ENCODE data around the gene LHX6. TPM values are rescaled to one million over a fixed set of nuclear protein-coding genes. Genes with fewer than 3 reads are reported as not detected.

Gene LHX6
- total RNA-seq, 1 experiment from 2014 or later = 11.1 TPM

DNA sequence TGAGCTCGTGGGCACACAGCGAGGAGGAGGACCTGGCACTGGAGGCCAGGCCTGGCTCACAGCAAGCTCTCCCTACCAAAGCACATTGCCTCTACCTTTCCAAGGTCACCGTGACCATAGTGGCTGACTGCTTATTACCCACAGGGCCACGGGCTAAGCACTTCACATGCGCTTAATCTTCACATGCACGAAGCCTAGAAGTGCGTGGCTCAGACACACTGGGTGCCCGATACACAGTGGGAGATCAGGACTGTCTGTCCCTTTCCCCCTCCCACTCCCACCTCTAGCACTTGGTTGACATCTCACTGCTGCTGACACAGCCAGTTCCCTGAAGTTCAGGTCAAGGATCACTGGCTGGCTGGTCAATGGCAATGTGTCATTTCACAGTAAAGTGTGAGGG lies 23.6 kb downstream of the LHX6 start:
- H3K9ac ChIP-seq (ENCODE audit: low read length) = no peak overlapping the region
- no peaks in the 10 kb centered on the region for H4K20me1 ChIP-seq (ENCODE audit: low read length)
- H3K27ac ChIP-seq (ENCODE audit: low read length) = no peak overlapping the region
- ATAC-seq (no peak), DNase-seq (no peak)
- H2AFZ ChIP-seq (ENCODE audit: low read length) = no peak overlapping the region
- POLR2A ChIA-PET (ENCODE audit: unreplicated experiment) = no interaction called here
- H3K9me2 ChIP-seq (replicated peaks; ENCODE audit: low read length) = no peaks in the 10 kb centered on the region
- CTCF ChIA-PET = no interaction called here
- H3K4me3 ChIP-seq (ENCODE audit: low read length) = no peak overlapping the region
- no TSS peak for BruUV-seq (replicated peaks)
- no peaks in the 10 kb centered on the region for H3K9me3 ChIP-seq (ENCODE audit: low read length)
- H3K4me1 ChIP-seq (ENCODE audit: insufficient read depth, low read length) = no peaks in the 10 kb centered on the region
- no peak overlapping the region for H3K4me2 ChIP-seq (ENCODE audit: low read length)
- H3K27me3 ChIP-seq (ENCODE audit: low read length) = no peaks in the 10 kb centered on the region
- no peaks in the 10 kb centered on the region for H3K79me2 ChIP-seq (ENCODE audit: low read length)
- TF ChIP-seq EZH2phosphoT487 (IDR thresholded peaks at IDR 0.05; ENCODE audit: borderline replicate concordance, low read length) = no peak
- TF ChIP-seq, protein P1, sequence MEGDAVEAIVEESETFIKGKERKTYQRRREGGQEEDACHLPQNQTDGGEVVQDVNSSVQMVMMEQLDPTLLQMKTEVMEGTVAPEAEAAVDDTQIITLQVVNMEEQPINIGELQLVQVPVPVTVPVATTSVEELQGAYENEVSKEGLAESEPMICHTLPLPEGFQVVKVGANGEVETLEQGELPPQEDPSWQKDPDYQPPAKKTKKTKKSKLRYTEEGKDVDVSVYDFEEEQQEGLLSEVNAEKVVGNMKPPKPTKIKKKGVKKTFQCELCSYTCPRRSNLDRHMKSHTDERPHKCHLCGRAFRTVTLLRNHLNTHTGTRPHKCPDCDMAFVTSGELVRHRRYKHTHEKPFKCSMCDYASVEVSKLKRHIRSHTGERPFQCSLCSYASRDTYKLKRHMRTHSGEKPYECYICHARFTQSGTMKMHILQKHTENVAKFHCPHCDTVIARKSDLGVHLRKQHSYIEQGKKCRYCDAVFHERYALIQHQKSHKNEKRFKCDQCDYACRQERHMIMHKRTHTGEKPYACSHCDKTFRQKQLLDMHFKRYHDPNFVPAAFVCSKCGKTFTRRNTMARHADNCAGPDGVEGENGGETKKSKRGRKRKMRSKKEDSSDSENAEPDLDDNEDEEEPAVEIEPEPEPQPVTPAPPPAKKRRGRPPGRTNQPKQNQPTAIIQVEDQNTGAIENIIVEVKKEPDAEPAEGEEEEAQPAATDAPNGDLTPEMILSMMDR (conservative IDR thresholded peaks at IDR 0.05; ENCODE audit: low read depth, low read length) = no peak
- no peak for TF ChIP-seq EZH2 (IDR thresholded peaks at IDR 0.05; ENCODE audit: low read length, unreplicated experiment)
- H3F3A ChIP-seq (ENCODE audit: low read length, unreplicated experiment) = no peaks in the 10 kb centered on the region
- intact Hi-C loops (cut with micrococcal nuclease) = no loop called here
- H3K36me3 ChIP-seq (ENCODE audit: low read depth, low read length) = no peaks in the 10 kb centered on the region

DNA sequence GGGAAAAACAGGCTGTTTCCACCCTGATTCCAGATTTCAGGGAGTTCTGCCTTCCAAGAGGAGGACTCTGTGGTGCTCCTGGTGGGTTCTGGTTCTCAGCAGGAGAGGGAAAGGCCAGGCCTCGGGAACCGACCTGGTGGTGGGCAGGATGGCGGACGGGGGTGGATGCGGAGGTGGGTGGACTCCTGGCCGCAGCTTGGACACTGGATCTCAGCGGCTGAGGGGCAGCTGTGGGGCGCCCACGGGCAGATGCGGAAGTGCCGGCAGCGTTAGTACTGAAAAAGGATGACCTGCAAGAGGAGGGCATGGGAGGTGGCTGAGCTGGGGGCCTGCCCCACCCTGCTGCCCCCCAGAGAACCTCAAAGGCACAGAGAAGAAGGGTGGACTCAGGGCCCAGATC lies 24.3 kb downstream of the LHX6 start:
- no peak overlapping the region for H3K4me2 ChIP-seq (ENCODE audit: low read length)
- ChIA-PET CTCF (no interaction called here), POLR2A (ENCODE audit: unreplicated experiment) (no interaction called here)
- DNase-seq (no peak), ATAC-seq (no peak)
- no peaks in the 10 kb centered on the region for H3K27me3 ChIP-seq (ENCODE audit: low read length)
- TF ChIP-seq EZH2 (IDR thresholded peaks at IDR 0.05; ENCODE audit: low read length, unreplicated experiment) = no peak
- H4K20me1 ChIP-seq (ENCODE audit: low read length) = no peaks in the 10 kb centered on the region
- no peak overlapping the region for H2AFZ ChIP-seq (ENCODE audit: low read length)
- no peak overlapping the region for H3K9ac ChIP-seq (ENCODE audit: low read length)
- intact Hi-C loops (cut with micrococcal nuclease) = no loop called here
- H3K79me2 ChIP-seq (ENCODE audit: low read length) = no peaks in the 10 kb centered on the region
- H3K27ac ChIP-seq (ENCODE audit: low read length) = no peak overlapping the region
- BruUV-seq (replicated peaks) = no TSS peak
- H3K36me3 ChIP-seq (ENCODE audit: low read depth, low read length) = no peaks in the 10 kb centered on the region
- no peaks in the 10 kb centered on the region for H3K9me2 ChIP-seq (replicated peaks; ENCODE audit: low read length)
- H3K4me1 ChIP-seq (ENCODE audit: insufficient read depth, low read length) = no peaks in the 10 kb centered on the region
- H3K9me3 ChIP-seq (ENCODE audit: low read length) = no peaks in the 10 kb centered on the region
- no peaks in the 10 kb centered on the region for H3F3A ChIP-seq (ENCODE audit: low read length, unreplicated experiment)
- H3K4me3 ChIP-seq (ENCODE audit: low read length) = no peak overlapping the region

DNA sequence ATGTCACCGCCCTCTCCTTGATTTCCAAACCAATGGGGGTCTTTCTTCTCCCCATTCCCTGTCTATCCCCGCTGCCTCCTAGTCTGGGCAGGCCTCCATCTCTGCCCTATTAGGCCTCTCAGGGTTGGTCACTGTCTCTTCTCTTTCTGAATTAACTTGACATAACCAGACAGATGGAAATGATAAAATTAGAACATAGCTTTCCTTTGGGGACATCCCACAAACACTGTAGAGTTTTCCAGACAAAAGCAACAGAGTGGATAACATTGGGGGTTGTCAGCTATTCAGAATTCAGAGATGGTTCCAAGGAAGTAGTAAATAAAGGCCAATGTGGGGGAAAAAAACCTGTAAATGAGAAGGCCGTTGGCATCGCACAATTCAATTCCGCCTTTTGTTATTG lies 24.7 kb downstream of the LHX6 start:
- H3K4me2 ChIP-seq (ENCODE audit: low read length) = no peak overlapping the region
- H3K4me3 ChIP-seq (ENCODE audit: low read length) = no peak overlapping the region
- POLR2A ChIA-PET (ENCODE audit: unreplicated experiment) = no interaction called here
- H3K4me1 ChIP-seq (ENCODE audit: insufficient read depth, low read length) = no peaks in the 10 kb centered on the region
- H3K79me2 ChIP-seq (ENCODE audit: low read length) = no peaks in the 10 kb centered on the region
- intact Hi-C loops (cut with micrococcal nuclease) = no loop called here
- DNase-seq (no peak), ATAC-seq (no peak)
- H2AFZ ChIP-seq (ENCODE audit: low read length) = no peak overlapping the region
- no peaks in the 10 kb centered on the region for H4K20me1 ChIP-seq (ENCODE audit: low read length)
- no peaks in the 10 kb centered on the region for H3K27me3 ChIP-seq (ENCODE audit: low read length)
- H3F3A ChIP-seq (ENCODE audit: low read length, unreplicated experiment) = no peaks in the 10 kb centered on the region
- CTCF ChIA-PET = no interaction called here
- H3K9me2 ChIP-seq (replicated peaks; ENCODE audit: low read length) = no peaks in the 10 kb centered on the region
- TF ChIP-seq EZH2 (IDR thresholded peaks at IDR 0.05; ENCODE audit: low read length, unreplicated experiment) = no peak
- H3K9me3 ChIP-seq (ENCODE audit: low read length) = no peaks in the 10 kb centered on the region
- H3K27ac ChIP-seq (ENCODE audit: low read length) = no peak overlapping the region
- BruUV-seq (replicated peaks) = no TSS peak
- no peaks in the 10 kb centered on the region for H3K36me3 ChIP-seq (ENCODE audit: low read depth, low read length)
- H3K9ac ChIP-seq (ENCODE audit: low read length) = no peak overlapping the region

DNA sequence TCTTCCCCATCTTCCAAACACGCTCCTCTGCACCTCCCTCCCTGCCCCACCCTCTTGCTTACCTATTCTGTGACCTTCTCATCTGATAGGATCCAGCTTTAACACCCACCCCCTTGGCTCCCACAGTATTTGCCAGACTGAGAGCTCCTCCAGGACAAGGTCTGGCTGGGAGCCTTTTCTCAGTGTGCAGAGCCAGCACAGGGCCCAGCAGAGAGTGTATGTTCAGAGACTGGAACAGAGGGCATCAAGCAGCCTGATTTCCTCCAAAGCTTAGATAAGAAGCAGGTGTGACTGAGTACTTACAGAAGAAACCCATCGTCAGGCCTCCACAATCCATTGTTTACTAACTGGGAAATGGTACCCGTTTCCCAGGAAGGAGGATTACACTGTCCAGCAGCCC lies 26.6 kb downstream of the LHX6 start:
- CTCF ChIA-PET = no interaction called here
- POLR2A ChIA-PET (ENCODE audit: unreplicated experiment) = no interaction called here
- BruUV-seq (replicated peaks) = no TSS peak

More for the DNA sequence above, 26.6 kb downstream of the LHX6 start:
- Histone ChIP-seq H3K4me3 (ENCODE audit: low read length) (no peak overlapping the region), H3F3A (ENCODE audit: low read length, unreplicated experiment) (no peaks in the 10 kb centered on the region), H4K20me1 (ENCODE audit: low read length) (no peaks in the 10 kb centered on the region), H3K9ac (ENCODE audit: low read length) (no peak overlapping the region), H3K36me3 (ENCODE audit: low read depth, low read length) (no peaks in the 10 kb centered on the region), H3K27me3 (ENCODE audit: low read length) (no peaks in the 10 kb centered on the region), H3K4me1 (ENCODE audit: insufficient read depth, low read length) (no peaks in the 10 kb centered on the region), H3K79me2 (ENCODE audit: low read length) (no peaks in the 10 kb centered on the region), H3K27ac (ENCODE audit: low read length) (no peak overlapping the region), H3K4me2 (ENCODE audit: low read length) (no peak overlapping the region), H2AFZ (ENCODE audit: low read length) (no peak overlapping the region), H3K9me2 (replicated peaks; ENCODE audit: low read length) (no peaks in the 10 kb centered on the region), H3K9me3 (ENCODE audit: low read length) (no peaks in the 10 kb centered on the region)
- TF ChIP-seq, protein P1 (conservative IDR thresholded peaks at IDR 0.05; ENCODE audit: low read depth, low read length) = no peak
- TF ChIP-seq EZH2phosphoT487 (IDR thresholded peaks at IDR 0.05; ENCODE audit: borderline replicate concordance, low read length) (no peak), EZH2 (IDR thresholded peaks at IDR 0.05; ENCODE audit: low read length, unreplicated experiment) (no peak)
- intact Hi-C loops (cut with micrococcal nuclease) = no loop called here
- ATAC-seq = no peak
- no peak for DNase-seq
